Raji (cell line): ENCODE results near the gene COL3A1.

Source experiments
- POLR2A ChIP-seq: IDR thresholded peaks from 2 replicates; pipeline ENCODE4 v1.6.1; 2011; ENCODE audit warnings: low read depth, low read length, control low read depth; ENCODE audit not compliant: insufficient read depth

The COL3A1 gene

GRCh38 chr2:188993247-188993646, 19.1 kb downstream of the COL3A1 start:
- no peak for TF ChIP-seq POLR2A

GRCh38 chr2:188997263-188997662, 23.1 kb downstream of the COL3A1 start:
- TF ChIP-seq POLR2A = no peak

- no peak for TF ChIP-seq POLR2A
These were observed 26.0 kb downstream of the COL3A1 start for GRCh38 chr2:189000221-189000620.

GRCh38 chr2:189002079-189002478, 27.9 kb downstream of the COL3A1 start:
- TF ChIP-seq POLR2A = no peak

- TF ChIP-seq POLR2A = no peak
These were observed 34.5 kb downstream of the COL3A1 start for GRCh38 chr2:189008555-189009262.

GRCh38 chr2:189010536-189010935, 36.4 kb downstream of the COL3A1 start:
- no peak for TF ChIP-seq POLR2A

GRCh38 chr2:189012351-189012750, 38.2 kb downstream of the COL3A1 start:
- no peak for TF ChIP-seq POLR2A

- no peak for TF ChIP-seq POLR2A
These were observed 38.9 kb downstream of the COL3A1 start for GRCh38 chr2:189013031-189013430.

GRCh38 chr2:189013671-189014448, 39.7 kb downstream of the COL3A1 start:
- no peak for TF ChIP-seq POLR2A

- no peak for TF ChIP-seq POLR2A
These were observed 40.4 kb downstream of the COL3A1 start for GRCh38 chr2:189014449-189015138.

- TF ChIP-seq POLR2A = no peak
These were observed 41.2 kb downstream of the COL3A1 start for GRCh38 chr2:189015359-189015758.

GRCh38 chr2:189016311-189016861, 42.2 kb downstream of the COL3A1 start:
- no peak for TF ChIP-seq POLR2A

- no peak for TF ChIP-seq POLR2A
These were observed 44.5 kb downstream of the COL3A1 start for GRCh38 chr2:189018631-189019030.

GRCh38 chr2:189020179-189020578, 46.0 kb downstream of the COL3A1 start:
- no peak for TF ChIP-seq POLR2A

GRCh38 chr2:189022053-189022481, 47.9 kb downstream of the COL3A1 start:
- no peak for TF ChIP-seq POLR2A

- no peak for TF ChIP-seq POLR2A
These were observed 48.3 kb downstream of the COL3A1 start for GRCh38 chr2:189022492-189022891.
